Stimulated activated CD8-positive, alpha-beta memory T cell treated with anti-CD3 and anti-CD28 coated beads, Interleukin-2, amount 100 ng/mL, for 1 hour (primary cell): Measurements from ENCODE around the gene THAP7.

ENCODE experiments used
- DNase-seq, 2 donors: peaks; one replicate each; pipeline ENCODE4 v3.0.0-alpha.2; 2020; ENCODE audit warnings: low read depth in 2 of 2

Gene THAP7

GRCh38 chr22:21030621-21031544 is 29.0 kb upstream of the THAP7 start:
- no peak for DNase-seq

GRCh38 chr22:21030032-21030431 is 28.1 kb upstream of the THAP7 start:
- no peak for DNase-seq

- DNase-seq: no peak
Measured at GRCh38 chr22:21029486-21030025, 27.6 kb upstream of the THAP7 start.

GRCh38 chr22:21028277-21029251 is 26.6 kb upstream of the THAP7 start:
- no peak for DNase-seq

- no peak for DNase-seq
Measured at GRCh38 chr22:21026783-21027692, 25.1 kb upstream of the THAP7 start.

DNA sequence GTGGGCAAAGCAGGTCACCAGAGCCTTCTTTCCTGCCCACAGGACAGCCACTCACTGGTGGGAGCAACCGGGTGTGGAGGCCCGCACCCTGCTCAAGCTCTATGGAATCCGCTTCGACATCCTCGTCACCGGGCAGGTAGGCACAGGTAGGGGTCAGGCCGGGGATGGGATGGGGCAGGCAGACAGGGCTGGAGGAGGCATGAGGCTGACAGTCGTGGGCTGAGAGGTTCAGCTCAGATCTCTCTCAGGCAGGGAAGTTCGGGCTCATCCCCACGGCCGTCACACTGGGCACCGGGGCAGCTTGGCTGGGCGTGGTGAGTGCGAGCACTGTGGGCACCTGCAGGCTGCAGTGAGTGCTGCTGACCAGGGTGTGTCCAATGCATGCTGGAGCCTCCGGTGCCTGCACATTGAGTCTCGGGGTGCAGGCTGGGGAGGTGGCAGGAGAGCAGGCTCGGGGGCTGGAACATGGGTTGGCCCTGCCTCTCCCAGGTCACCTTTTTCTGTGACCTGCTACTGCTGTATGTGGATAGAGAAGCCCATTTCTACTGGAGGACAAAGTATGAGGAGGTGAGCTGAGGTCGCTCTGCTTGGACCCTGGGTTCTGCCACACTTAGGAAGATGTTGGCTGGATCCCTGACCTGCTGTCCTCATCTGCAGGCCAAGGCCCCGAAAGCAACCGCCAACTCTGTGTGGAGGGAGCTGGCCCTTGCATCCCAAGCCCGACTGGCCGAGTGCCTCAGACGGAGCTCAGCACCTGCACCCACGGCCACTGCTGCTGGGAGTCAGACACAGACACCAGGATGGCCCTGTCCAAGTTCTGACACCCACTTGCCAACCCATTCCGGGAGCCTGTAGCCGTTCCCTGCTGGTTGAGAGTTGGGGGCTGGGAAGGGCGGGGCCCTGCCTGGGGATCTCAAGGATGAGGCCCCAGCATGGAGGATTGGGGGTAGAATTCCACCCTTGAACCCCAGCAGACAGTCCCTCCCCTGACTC is 24.1 kb upstream of the THAP7 start:
- no peak for DNase-seq

DNA sequence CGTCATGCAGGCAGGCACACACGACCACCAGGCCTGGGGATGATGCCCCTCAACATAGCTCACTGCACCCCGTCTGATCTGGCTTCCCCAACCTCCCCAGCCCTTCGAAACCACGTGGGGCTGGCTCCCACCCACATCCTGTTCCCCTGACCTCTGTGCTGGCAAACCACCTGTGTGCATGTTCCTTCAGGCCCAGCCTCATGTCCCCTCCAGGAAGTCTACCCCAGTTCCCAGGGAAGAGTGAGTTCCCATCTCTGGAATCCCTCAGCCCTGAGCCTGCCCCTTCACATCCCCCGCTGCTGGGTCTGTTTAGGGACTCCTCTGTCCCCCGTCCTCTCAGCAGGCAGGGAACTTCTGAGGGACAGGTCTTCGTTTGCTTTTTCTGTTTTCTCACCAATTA is 23.3 kb upstream of the THAP7 start:
- DNase-seq: no peak

GRCh38 chr22:21022955-21023614 is 21.2 kb upstream of the THAP7 start:
- DNase-seq: no peak

DNA sequence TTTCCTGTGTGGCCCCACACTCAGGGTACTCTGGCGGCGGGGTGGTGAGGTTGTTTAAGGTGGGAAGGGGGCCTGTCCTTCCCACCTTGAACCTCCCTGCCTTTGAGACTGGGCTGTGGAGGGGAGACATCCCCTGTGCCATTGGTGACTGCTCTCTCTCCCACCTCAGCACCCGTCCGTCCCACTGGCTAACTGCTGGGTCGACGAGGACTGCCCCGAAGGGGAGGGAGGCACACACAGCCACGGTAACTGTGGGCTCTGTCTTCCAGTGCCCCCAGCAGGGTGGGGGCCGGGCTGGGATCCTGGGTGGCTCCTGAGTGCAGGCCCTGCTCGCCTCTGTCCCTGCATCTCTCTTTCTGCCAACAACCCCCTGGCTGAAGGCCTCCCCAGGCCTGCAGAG is 20.6 kb upstream of the THAP7 start:
- no peak for DNase-seq

GRCh38 chr22:21020802-21021429 is 19.0 kb upstream of the THAP7 start:
- DNase-seq: no peak

DNA sequence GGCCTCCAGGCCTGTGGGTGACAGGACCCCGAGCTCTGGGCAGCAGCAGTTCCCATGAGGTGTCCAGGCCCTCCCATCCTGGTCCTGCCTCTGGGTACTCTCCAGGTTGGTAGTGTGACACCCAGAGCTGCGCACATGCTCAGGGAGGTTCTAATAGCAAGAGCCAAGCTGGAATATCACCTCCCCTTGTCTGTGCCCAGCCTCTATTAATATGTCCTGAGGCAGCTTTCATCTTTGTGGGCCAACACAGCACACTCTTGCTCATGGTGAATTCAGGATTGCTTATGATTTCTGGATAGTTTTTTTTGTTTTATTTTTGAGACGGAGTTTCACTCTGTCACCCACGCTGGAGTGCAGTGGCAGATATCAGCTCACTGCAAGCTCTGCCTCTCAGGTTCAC is 16.4 kb upstream of the THAP7 start:
- no peak for DNase-seq

DNA sequence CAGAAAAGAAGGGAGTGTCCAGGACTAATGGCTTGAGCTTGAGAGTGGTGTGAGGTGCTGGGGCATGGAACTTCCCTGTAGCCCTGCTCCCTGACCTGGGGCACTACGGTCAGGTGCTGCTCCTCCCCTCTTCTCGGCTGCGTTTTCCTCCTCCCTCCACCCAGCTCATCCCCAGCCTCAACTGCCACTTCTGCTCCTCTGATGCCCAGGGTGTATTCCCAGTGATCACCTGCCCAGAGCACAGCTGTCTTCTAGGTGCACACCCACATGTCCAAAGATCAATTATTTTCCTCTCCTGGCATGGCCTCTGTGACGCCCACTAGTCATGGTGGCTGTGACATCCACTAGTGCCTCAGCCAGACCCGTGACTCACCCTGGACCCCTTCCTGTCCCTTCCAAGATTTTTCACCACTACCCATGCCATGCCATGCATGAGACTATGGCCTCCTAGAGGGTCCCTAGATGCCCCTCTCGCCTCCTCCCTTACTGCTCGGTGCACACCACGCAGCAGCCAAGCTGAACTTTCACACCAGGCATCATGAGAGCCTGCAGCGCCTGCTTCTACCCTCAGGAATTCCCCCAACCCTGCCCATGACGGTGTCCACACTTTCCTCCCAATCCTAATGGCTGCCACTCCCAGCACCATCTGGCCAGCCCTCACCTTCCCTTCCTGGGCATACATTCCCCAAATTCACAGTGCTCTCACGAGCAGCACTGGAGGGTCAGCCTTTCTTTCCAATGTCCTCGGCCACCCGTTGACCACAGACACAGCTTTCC is 14.9 kb upstream of the THAP7 start:
- no peak for DNase-seq

- DNase-seq: no peak
Measured at GRCh38 chr22:21015466-21016006, 13.6 kb upstream of the THAP7 start.

- no peak for DNase-seq
Measured at GRCh38 chr22:21014726-21015465, 13.0 kb upstream of the THAP7 start, which contains the start of gene P2RX6. P2RX6 (plus strand) TSS chr22:21015165; CDS start chr22:21015175, 10 bp downstream.

DNA sequence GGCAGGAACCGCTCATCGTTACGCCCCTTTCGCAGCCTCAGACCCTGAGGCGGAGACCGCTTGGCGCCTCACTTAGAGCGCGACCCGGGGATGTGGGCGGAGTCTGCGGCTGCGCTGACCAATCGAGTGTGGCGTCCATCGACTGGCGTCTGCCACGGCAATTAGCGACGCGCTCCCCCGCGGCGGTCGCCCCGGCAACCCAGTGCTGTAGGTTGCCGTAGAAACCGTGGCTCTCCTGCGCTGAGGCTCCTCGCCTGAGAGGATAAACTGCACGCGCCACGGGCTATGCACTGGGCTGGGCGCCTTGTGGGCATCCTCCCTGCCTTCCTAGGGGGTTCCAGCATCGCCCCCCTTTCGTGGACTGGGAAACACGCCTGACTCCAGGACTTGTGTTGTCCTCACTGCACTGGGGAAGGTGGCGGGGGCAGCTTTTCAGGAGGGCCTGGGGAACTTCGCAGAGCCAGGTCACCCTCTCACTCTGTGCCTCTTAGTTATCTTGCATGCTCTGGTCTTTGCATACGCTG is 12.3 kb upstream of the THAP7 start:
- DNase-seq: peak; percentile 59 to 71

- no peak for DNase-seq
Measured at GRCh38 chr22:21013657-21014201, 11.8 kb upstream of the THAP7 start.
